Loucy (cell line): ENCODE results near the gene CPEB1.

Experiments
- H2AFZ ChIP-seq: fragments of 200-600 bp; sonication (generic); 2 replicates; pipeline ENCODE4 v1.6.0; 2016; ENCODE audit warnings: antibody characterized with exemption, mild to moderate bottlenecking, low read length, moderate library complexity
- H3F3A ChIP-seq: fragments of 200-600 bp; 2 replicates; pipeline ENCODE4 v1.6.0; 2016; ENCODE audit warnings: antibody characterized with exemption, low read depth, mild to moderate bottlenecking
- H3K27me3 ChIP-seq: fragments of 200-600 bp; sonication (generic); 2 replicates; pipeline ENCODE4 v1.6.1; 2014; ENCODE audit warnings: low read length, mild to moderate bottlenecking; ENCODE audit not compliant: insufficient read depth, poor library complexity, severe bottlenecking
- H3K36me3 ChIP-seq: fragments of 200-600 bp; sonication (generic); 2 replicates; pipeline ENCODE4 v1.6.1; 2016; ENCODE audit warnings: low read length; ENCODE audit not compliant: insufficient read depth
- H3K4me1 ChIP-seq: fragments of 200-600 bp; sonication (generic); 2 replicates; pipeline ENCODE4 v1.5.1; 2014; ENCODE audit warnings: low read length, mild to moderate bottlenecking; ENCODE audit not compliant: insufficient read depth, poor library complexity, severe bottlenecking
- H3K4me2 ChIP-seq: fragments of 200-600 bp; sonication (generic); 2 replicates; pipeline ENCODE4 v1.6.0; 2014; ENCODE audit warnings: antibody characterized with exemption, low read length, low read depth, mild to moderate bottlenecking; ENCODE audit not compliant: poor library complexity, severe bottlenecking
- H3K4me3 ChIP-seq: fragments of 200-600 bp; sonication (generic); 2 replicates; pipeline ENCODE4 v1.5.1; 2014; ENCODE audit warnings: low read length, mild to moderate bottlenecking, mixed read lengths; ENCODE audit not compliant: poor library complexity, severe bottlenecking
- H3K79me2 ChIP-seq: fragments of 200-600 bp; sonication (generic); 2 replicates; pipeline ENCODE4 v1.6.1; 2014; ENCODE audit warnings: low read length; ENCODE audit not compliant: insufficient read depth
- H3K9ac ChIP-seq: fragments of 200-600 bp; sonication (generic); 2 replicates; pipeline ENCODE4 v1.6.0; 2014; ENCODE audit warnings: mild to moderate bottlenecking, low read depth, low read length, moderate library complexity; ENCODE audit not compliant: poor library complexity, severe bottlenecking
- H3K9me2 ChIP-seq: fragments of 200-600 bp; sonication (generic); replicated peaks from 2 replicates; pipeline ENCODE4 v1.6.1; 2016; ENCODE audit warnings: low read depth, low read length, mixed read lengths
- H3K9me3 ChIP-seq: fragments of 200-600 bp; sonication (generic); 2 replicates; pipeline ENCODE4 v1.6.1; 2014; ENCODE audit warnings: mild to moderate bottlenecking, antibody characterized with exemption, low read length, low read depth; ENCODE audit not compliant: insufficient read depth
- H4K20me1 ChIP-seq: fragments of 200-600 bp; sonication (generic); 2 replicates; pipeline ENCODE4 v1.6.0; 2014; ENCODE audit warnings: antibody characterized with exemption, low read length, mild to moderate bottlenecking; ENCODE audit not compliant: insufficient read depth, poor library complexity, severe bottlenecking
- CTCF ChIP-seq: fragments of 200-600 bp; sonication (generic); conservative IDR thresholded peaks from 2 replicates; pipeline ENCODE4 v1.5.1; 2014; ENCODE audit warnings: mild to moderate bottlenecking, antibody characterized with exemption, low read length
- EZH2phosphoT487 ChIP-seq: fragments of 200-600 bp; IDR thresholded peaks from 2 replicates; pipeline ENCODE4 v1.6.1; 2018; ENCODE audit warnings: antibody characterized with exemption, mild to moderate bottlenecking, moderate library complexity, borderline replicate concordance

The CPEB1 gene

GRCh38 chr15:82624438-82624837 is 22.7 kb downstream of the CPEB1 start:
- Histone ChIP-seq H3K4me2 (no peak overlapping the region), H3K27me3 (no peaks in the 10 kb centered on the region), H3F3A (no peaks in the 10 kb centered on the region), H3K9me3 (no peaks in the 10 kb centered on the region), H3K36me3 (no peaks in the 10 kb centered on the region), H2AFZ (no peak overlapping the region), H3K9ac (no peak overlapping the region), H3K4me3 (no peak overlapping the region), H4K20me1 (no peaks in the 10 kb centered on the region), H3K9me2 (no peaks in the 10 kb centered on the region), H3K4me1 (no peaks in the 10 kb centered on the region), H3K79me2 (no peaks in the 10 kb centered on the region)
- TF ChIP-seq EZH2phosphoT487 (no peak), CTCF (no peak)

GRCh38 chr15:82624008-82624407 is 23.2 kb downstream of the CPEB1 start:
- Histone ChIP-seq H3K4me1 (no peaks in the 10 kb centered on the region), H3K79me2 (no peaks in the 10 kb centered on the region), H3K4me2 (no peak overlapping the region), H3K36me3 (no peaks in the 10 kb centered on the region), H3K9ac (no peak overlapping the region), H2AFZ (no peak overlapping the region), H4K20me1 (no peaks in the 10 kb centered on the region), H3K9me2 (no peaks in the 10 kb centered on the region), H3K4me3 (no peak overlapping the region), H3K9me3 (no peaks in the 10 kb centered on the region), H3K27me3 (no peaks in the 10 kb centered on the region), H3F3A (no peaks in the 10 kb centered on the region)
- TF ChIP-seq CTCF = no peak

GRCh38 chr15:82621970-82622369 is 25.2 kb downstream of the CPEB1 start:
- no peak overlapping the region for H3K4me2 ChIP-seq
- no peaks in the 10 kb centered on the region for H3K79me2 ChIP-seq
- no peak overlapping the region for H3K9ac ChIP-seq
- no peaks in the 10 kb centered on the region for H3K4me1 ChIP-seq
- H3K36me3 ChIP-seq = no peaks in the 10 kb centered on the region
- no peaks in the 10 kb centered on the region for H3K27me3 ChIP-seq
- H4K20me1 ChIP-seq = no peaks in the 10 kb centered on the region
- no peak overlapping the region for H3K4me3 ChIP-seq
- H3F3A ChIP-seq = no peaks in the 10 kb centered on the region
- no peaks in the 10 kb centered on the region for H3K9me3 ChIP-seq
- no peak for TF ChIP-seq EZH2phosphoT487
- TF ChIP-seq CTCF = no peak
- no peak overlapping the region for H2AFZ ChIP-seq
- no peaks in the 10 kb centered on the region for H3K9me2 ChIP-seq
